Endothelial cell of umbilical vein (primary cell): ENCODE measurements around the gene WAC. TPM values are rescaled to one million over a fixed set of nuclear protein-coding genes. Genes with fewer than 3 reads are reported as not detected.

Experiments
- BruUV-seq: library from RNA; stranded (reverse); fragments of 400-500 nt; replicated peaks from 2 replicates; lab custom pipeline; 2021; lab: Mats Ljungman, UMichigan
- CTCF ChIA-PET: fragments of 300-600, 350-600 bp; sonication (Branson Sonifier 250); formaldehyde crosslinking; loops from one replicate; lab custom pipeline; 2021; ENCODE audit warnings: antibody characterized with exemption, inconsistent platforms; lab: Charles Lee
- POLR2A ChIA-PET: fragments of 300-600, 350-600 bp; sonication (Branson Sonifier 250); formaldehyde crosslinking; loops from one replicate; lab custom pipeline; 2021; ENCODE audit warnings: antibody characterized with exemption, inconsistent platforms; lab: Charles Lee
- DNase-seq: peaks from one replicate; pipeline ENCODE4 v3.0.0-alpha.2; 2011; ENCODE audit warnings: low read depth, low spot score
- FAIRE-seq: peaks from 2 replicates; lab custom pipeline; 2011; peaks lifted over from hg19 to GRCh38; lab: Jason Lieb, UNC
- H2AFZ ChIP-seq: 2 replicates; pipeline ENCODE4 v1.6.0; 2012; ENCODE audit warnings: low read depth, low read length, control low read depth, inconsistent platforms
- H3K27ac ChIP-seq: 2 replicates; pipeline ENCODE4 v1.5.1; 2011; ENCODE audit warnings: low read depth, mild to moderate bottlenecking, control low read depth, low read length, moderate library complexity; ENCODE audit not compliant: insufficient read depth
- H3K27me3 ChIP-seq, 2 experiments: 2 replicates each; pipeline versions ENCODE4 v1.6.0 to v1.6.1; 2011; ENCODE audit warnings: low read length in 2 of 2, mixed read lengths in 1 of 2; ENCODE audit not compliant: control insufficient read depth in 2 of 2, insufficient read depth in 2 of 2
- H3K36me3 ChIP-seq, 2 experiments: 2 replicates in 1 of 2; 3 replicates in 1 of 2; pipeline ENCODE4 v1.5.1; 2011; ENCODE audit warnings: low read length in 2 of 2, mild to moderate bottlenecking in 1 of 2, moderate library complexity in 1 of 2; ENCODE audit not compliant: control insufficient read depth in 2 of 2, insufficient read depth in 2 of 2; ENCODE audit errors: extremely low read depth in 1 of 2
- H3K4me1 ChIP-seq: 3 replicates; pipeline ENCODE4 v1.5.1; 2011; ENCODE audit warnings: mild to moderate bottlenecking, low read length; ENCODE audit not compliant: control insufficient read depth, insufficient read depth; ENCODE audit errors: extremely low read depth
- H3K4me2 ChIP-seq: 2 replicates; pipeline ENCODE4 v1.6.1; 2011; ENCODE audit warnings: low read length, control low read depth, mixed read lengths; ENCODE audit not compliant: insufficient read depth
- H3K4me3 ChIP-seq, 3 experiments: fragments of 200-600 bp in 1 of 3; sonication (generic), shearing (Covaris generic) in 1 of 3; replicated peaks in 1 of 3; 2 replicates each; pipeline ENCODE4 v1.5.1; 2011 to 2016; ENCODE audit warnings: control low read depth in 3 of 3, low read length in 3 of 3, mild to moderate bottlenecking in 2 of 3, inconsistent platforms in 1 of 3, low read depth in 1 of 3, moderate library complexity in 1 of 3; ENCODE audit not compliant: insufficient read depth in 1 of 3
- H3K79me2 ChIP-seq: 2 replicates; pipeline ENCODE4 v1.6.0; 2012; ENCODE audit warnings: low read length, inconsistent platforms; ENCODE audit not compliant: control insufficient read depth, insufficient read depth
- H3K9ac ChIP-seq: replicated peaks from 2 replicates; pipeline ENCODE3; 2011; ENCODE audit warnings: low read length, control low read depth; ENCODE audit not compliant: insufficient read depth; ENCODE audit errors: extremely low read depth
- H3K9me1 ChIP-seq: replicated peaks from 3 replicates; pipeline ENCODE4 v1.6.0; 2011; ENCODE audit warnings: mild to moderate bottlenecking, low read length; ENCODE audit not compliant: control insufficient read depth, insufficient read depth; ENCODE audit errors: extremely low read depth
- H3K9me3 ChIP-seq: replicated peaks from 2 replicates; pipeline ENCODE4 v1.5.1; 2012; ENCODE audit warnings: low read length, inconsistent platforms; ENCODE audit not compliant: control insufficient read depth, insufficient read depth
- H4K20me1 ChIP-seq: replicated peaks from 2 replicates; pipeline ENCODE3; 2011; ENCODE audit warnings: mild to moderate bottlenecking, low read length; ENCODE audit not compliant: control insufficient read depth, insufficient read depth; ENCODE audit errors: extremely low read depth
- CTCF ChIP-seq, 2 donors: IDR thresholded peaks; 1 replicate in 1 of 2; 2 replicates in 1 of 2; pipeline ENCODE4 v1.5.1; 2011; ENCODE audit warnings: low read length in 2 of 2, mild to moderate bottlenecking in 2 of 2, moderate library complexity in 2 of 2, control low read depth in 1 of 2, inconsistent platforms in 1 of 2, low read depth in 1 of 2; ENCODE audit not compliant: insufficient read depth in 1 of 2; ENCODE audit errors: extremely low read depth in 1 of 2
- EZH2 ChIP-seq: IDR thresholded peaks from 2 replicates; pipeline ENCODE4 v1.6.1; 2012; ENCODE audit warnings: borderline replicate concordance, low read depth, mild to moderate bottlenecking, moderate library complexity, low read length, inconsistent platforms; ENCODE audit not compliant: severe bottlenecking
- FOS ChIP-seq: IDR thresholded peaks from 2 replicates; pipeline ENCODE4 v1.6.1; 2011; ENCODE audit warnings: mild to moderate bottlenecking, low read length, moderate library complexity, borderline replicate concordance; ENCODE audit not compliant: insufficient read depth
- GATA2 ChIP-seq: IDR thresholded peaks from 2 replicates; pipeline ENCODE4 v1.7.0; 2011; ENCODE audit warnings: low read depth, mild to moderate bottlenecking, moderate library complexity, mixed read lengths, low read length; ENCODE audit not compliant: insufficient read length, insufficient read depth
- MAX ChIP-seq: IDR thresholded peaks from 2 replicates; pipeline ENCODE4 v1.6.1; 2011; ENCODE audit not compliant: insufficient read depth, insufficient read length
- MYC ChIP-seq: IDR thresholded peaks from one replicate; pipeline ENCODE4 v1.6.1; 2011; ENCODE audit warnings: mild to moderate bottlenecking, low read depth, low read length
- dilution Hi-C: fragments of 300-500 bp; cut with MboI; formaldehyde crosslinking; loops from one replicate; pipeline ENCODE4 v1.15.0; 2019; ENCODE audit warnings: low sequenced_read_pairs; ENCODE audit not compliant: extremely low pct_ligation_motif_present
- intact Hi-C: fragments of 100-400 bp; cut with micrococcal nuclease; formaldehyde crosslinking; loops from one replicate; pipeline ENCODE4 v1.10.0; 2022
- polyA plus RNA-seq, 4 experiments: library from polyadenylated mRNA; depleted of rRNA in 3 of 4; stranded (reverse) in 3 of 4; unstranded in 1 of 4; fragments of >200 nt; gene quantifications; 2 replicates each; pipeline versions ENCODE4 v1.2.1 to v1.2.3, GENCODE V29; 2011 to 2012; ENCODE audit warnings: missing spikeins in 1 of 4
- total RNA-seq: library from RNA; stranded (reverse); gene quantifications from 2 replicates; pipeline ENCODE4 v1.2.3, GENCODE V29; 2021

WAC gene
- total and polyA plus RNA-seq, 2 donors (not counting 3 experiments of a cell fraction or from before 2014, with no cell fraction given): 49.2 to 101 TPM

- no peaks in the 10 kb centered on the region for H3K79me2 ChIP-seq
- ChIA-PET POLR2A (no interaction called here), CTCF (interaction anchor here (1.2 to 10.2 kb wide), 3 partner anchors 9 to 671 kb away, joined by 8 to 130 read pairs (median 8); no protein-coding TSS in a partner anchor)
- H2AFZ ChIP-seq: no peak overlapping the region
- H3K27me3 ChIP-seq: peaks cover 2 to 9% of the 10 kb centered on the region in 2 experiments
- no peak overlapping the region for H3K27ac ChIP-seq
- no peak overlapping the region for H3K9ac ChIP-seq
- no peak overlapping the region for H3K4me3 ChIP-seq
- BruUV-seq: no TSS peak
- no peaks in the 10 kb centered on the region for H3K9me1 ChIP-seq
- no peaks in the 10 kb centered on the region for H4K20me1 ChIP-seq
- intact Hi-C loops: no loop called here
- no peaks in the 10 kb centered on the region for H3K36me3 ChIP-seq
- no peaks in the 10 kb centered on the region for H3K9me3 ChIP-seq
- TF ChIP-seq FOS: no peak
- TF ChIP-seq GATA2: no peak
- no peak for TF ChIP-seq MAX
- no peak for TF ChIP-seq EZH2
- no peak for TF ChIP-seq CTCF (IDR thresholded peaks at IDR 0.05; ENCODE audit: extremely low read depth in 1 of 2, insufficient read depth in 1 of 2, low read depth in 1 of 2, low read length in 2 of 2)
- TF ChIP-seq MYC: no peak
- FAIRE-seq: no peak
- no peak overlapping the region for H3K4me2 ChIP-seq
- no peaks in the 10 kb centered on the region for H3K4me1 ChIP-seq
- dilution Hi-C loops: no loop called here
- DNase-seq: no peak
Observed at GRCh38 chr10:28632584-28632945, 99.6 kb downstream of the WAC start.
